ENCODE results near the gene MBTD1.
A peak's percentile ranks its signal among the peaks of the same experiment; 100 is the strongest.
"Not testable (repeated sequence)": the region's sequence is repeated elsewhere in the genome, so short reads cannot be mapped to it uniquely, and the experiment has no call there.

MBTD1 gene

GRCh38 chr17:51259564-51260236 lies at the start of gene MBTD1:
TSS of gene MBTD1 (minus strand) at chr17:51260049. CDS start at chr17:51225161, 34,888 bp downstream.
- peak; percentile 97 for DNase-seq (ENCODE audit: low read depth)

- DNase-seq (ENCODE audit: low read depth): no peak
Observed at GRCh38 chr17:51305182-51305581, 45.3 kb upstream of the MBTD1 start.

- no peak for DNase-seq (ENCODE audit: low read depth)
Observed at GRCh38 chr17:51299859-51300258, 40.0 kb upstream of the MBTD1 start.

- DNase-seq (ENCODE audit: low read depth): peak; percentile 38
Observed at GRCh38 chr17:51298508-51299371, 38.9 kb upstream of the MBTD1 start.

GRCh38 chr17:51294338-51294737 lies 34.5 kb upstream of the MBTD1 start:
- not testable (repeated sequence) for DNase-seq (ENCODE audit: low read depth)

- no peak for DNase-seq (ENCODE audit: low read depth)
Observed at GRCh38 chr17:51289696-51290111, 29.9 kb upstream of the MBTD1 start.

- no peak for DNase-seq (ENCODE audit: low read depth)
Observed at GRCh38 chr17:51287412-51287811, 27.6 kb upstream of the MBTD1 start.

- no peak for DNase-seq (ENCODE audit: low read depth)
Observed at GRCh38 chr17:51279183-51279582, 19.3 kb upstream of the MBTD1 start.

- peak; percentile 71 for DNase-seq (ENCODE audit: low read depth)
Observed at GRCh38 chr17:51275381-51275780, 15.5 kb upstream of the MBTD1 start.

GRCh38 chr17:51272812-51273211 lies 13.0 kb upstream of the MBTD1 start:
- no peak for DNase-seq (ENCODE audit: low read depth)

GRCh38 chr17:51270636-51271035 lies 10.8 kb upstream of the MBTD1 start:
- no peak for DNase-seq (ENCODE audit: low read depth)

GRCh38 chr17:51269991-51270390 lies 10.1 kb upstream of the MBTD1 start:
- no peak for DNase-seq (ENCODE audit: low read depth)

GRCh38 chr17:51264466-51264865 lies 4.6 kb upstream of the MBTD1 start:
- not testable (repeated sequence) for DNase-seq (ENCODE audit: low read depth)

GRCh38 chr17:51263006-51263405 lies 3.2 kb upstream of the MBTD1 start:
- DNase-seq (ENCODE audit: low read depth): peak; percentile 70

- no peak for DNase-seq (ENCODE audit: low read depth)
Observed at GRCh38 chr17:51261024-51261963, 1.4 kb upstream of the MBTD1 start.

- DNase-seq (ENCODE audit: low read depth): peak; percentile 96
Observed at GRCh38 chr17:51260237-51261023, 581 bp upstream of the MBTD1 start, which contains the start of gene UTP18. TSS of gene UTP18 (plus strand) at chr17:51260546. CDS start at chr17:51260585, 39 bp downstream.

GRCh38 chr17:51258756-51259563 lies 889 bp downstream of the MBTD1 start:
- DNase-seq (ENCODE audit: low read depth): no peak

- DNase-seq (ENCODE audit: low read depth): no peak
Observed at GRCh38 chr17:51257150-51258081, 2.4 kb downstream of the MBTD1 start.

GRCh38 chr17:51256101-51256500 lies 3.7 kb downstream of the MBTD1 start:
- no peak for DNase-seq (ENCODE audit: low read depth)

Measured in amniotic epithelial cell (primary cell).